Liver (tissue), 9 donors: Measurements from ENCODE around the gene CDHR5. TPM values are rescaled to one million over a fixed set of nuclear protein-coding genes. Genes with fewer than 3 reads are reported as not detected.

Experiments used
- DNase-seq: peaks from one replicate; pipeline ENCODE4 v3.0.0-alpha.2; 2017; ENCODE audit warnings: low spot score
- H3K27ac ChIP-seq, 2 donors: one replicate each; pipeline ENCODE4 v1.7.0; 2013; ENCODE audit warnings: inconsistent platforms in 2 of 2, low read length in 2 of 2, control low read depth in 1 of 2, low read depth in 1 of 2, mild to moderate bottlenecking in 1 of 2
- H3K27me3 ChIP-seq, 4 donors: one replicate each; pipeline versions ENCODE4 v1.6.1 to v1.7.0; 2013; ENCODE audit warnings: low read length in 3 of 4, inconsistent platforms in 1 of 4, mild to moderate bottlenecking in 1 of 4, moderate library complexity in 1 of 4; ENCODE audit not compliant: control insufficient read depth in 4 of 4, insufficient read depth in 4 of 4
- H3K36me3 ChIP-seq, 4 donors: one replicate each; pipeline versions ENCODE4 v1.6.1 to v1.7.0; 2013; ENCODE audit warnings: low read length in 3 of 4, mild to moderate bottlenecking in 3 of 4, low read depth in 1 of 4, moderate library complexity in 1 of 4; ENCODE audit not compliant: control insufficient read depth in 4 of 4, insufficient read depth in 3 of 4
- H3K4me1 ChIP-seq, 4 donors: one replicate each; pipeline versions ENCODE4 v1.6.1 to v1.7.0; 2013; ENCODE audit warnings: low read length in 3 of 4, mild to moderate bottlenecking in 3 of 4, moderate library complexity in 1 of 4; ENCODE audit not compliant: control insufficient read depth in 4 of 4, insufficient read depth in 4 of 4
- H3K4me3 ChIP-seq, 3 donors: one replicate each; pipeline versions ENCODE4 v1.6.1 to v1.7.0; 2013; ENCODE audit warnings: low read length in 3 of 3, control low read depth in 1 of 3, low read depth in 1 of 3, mild to moderate bottlenecking in 1 of 3
- H3K9ac ChIP-seq, 2 donors: one replicate each; pipeline ENCODE4 v1.7.0; 2013; ENCODE audit warnings: low read length in 2 of 2, mild to moderate bottlenecking in 2 of 2, moderate library complexity in 2 of 2, control low read depth in 1 of 2, low read depth in 1 of 2
- H3K9me3 ChIP-seq, 4 donors: one replicate each; pipeline versions ENCODE4 v1.6.1 to v1.7.0; 2013; ENCODE audit warnings: low read length in 3 of 4; ENCODE audit not compliant: control insufficient read depth in 4 of 4
- EGR1 ChIP-seq, 2 donors: IDR thresholded peaks; 2 replicates each; pipeline ENCODE4 v1.6.1; 2016 to 2018; ENCODE audit warnings: antibody characterized with exemption in 2 of 2, low read depth in 2 of 2
- FOXA1 ChIP-seq: IDR thresholded peaks from 2 replicates; pipeline ENCODE4 v1.6.1; 2016; ENCODE audit warnings: antibody characterized with exemption
- FOXA2 ChIP-seq: IDR thresholded peaks from 2 replicates; pipeline ENCODE4 v1.6.1; 2016; ENCODE audit warnings: antibody characterized with exemption
- GABPA ChIP-seq, 2 donors: IDR thresholded peaks in 1 of 2; conservative IDR thresholded peaks in 1 of 2; 2 replicates each; pipeline ENCODE4 v1.6.1; 2016; ENCODE audit warnings: antibody characterized with exemption in 2 of 2, mild to moderate bottlenecking in 1 of 2, moderate library complexity in 1 of 2
- HNF4A ChIP-seq, 2 donors: conservative IDR thresholded peaks; 2 replicates each; pipeline ENCODE4 v1.6.1; 2016; ENCODE audit warnings: antibody characterized with exemption in 2 of 2, mild to moderate bottlenecking in 2 of 2
- HNF4G ChIP-seq: IDR thresholded peaks from 2 replicates; pipeline ENCODE4 v1.6.1; 2016; ENCODE audit warnings: antibody characterized with exemption
- JUND ChIP-seq, 2 donors: IDR thresholded peaks; 2 replicates each; pipeline ENCODE4 v1.6.1; 2016; ENCODE audit warnings: antibody characterized with exemption in 2 of 2
- NR2F2 ChIP-seq: IDR thresholded peaks from 2 replicates; pipeline ENCODE4 v1.6.1; 2016; ENCODE audit warnings: antibody characterized with exemption
- RXRA ChIP-seq, 2 donors: IDR thresholded peaks; 2 replicates each; pipeline ENCODE4 v1.6.1; 2017 to 2018; ENCODE audit warnings: antibody characterized with exemption in 2 of 2, mild to moderate bottlenecking in 1 of 2
- SP1 ChIP-seq: IDR thresholded peaks from 2 replicates; pipeline ENCODE4 v1.6.1; 2018; ENCODE audit warnings: antibody characterized with exemption, mild to moderate bottlenecking
- TAF1 ChIP-seq: conservative IDR thresholded peaks from 2 replicates; pipeline ENCODE4 v1.6.1; 2016; ENCODE audit warnings: antibody characterized with exemption, mild to moderate bottlenecking
- YY1 ChIP-seq: IDR thresholded peaks from 2 replicates; pipeline ENCODE4 v1.6.1; 2016; ENCODE audit warnings: antibody characterized with exemption, mild to moderate bottlenecking
- WGBS: extraction: QIAGEN DNeasy Blood & Tissue Kit; methylation state at CpG from one replicate; pipeline ENCODE4 v1.1.7; 2013; 5-methylcytosine and 5-hydroxymethylcytosine counted together
- polyA plus RNA-seq, 2 donors: library from polyadenylated mRNA; stranded (reverse) in 1 of 2; unstranded in 1 of 2; fragments of 200-250 nt in 1 of 2; fragments of >200 nt in 1 of 2; fragmentation: Nextera tagmentation in 1 of 2; extraction: Ambion mirVana in 1 of 2; gene quantifications; one replicate each; pipeline versions ENCODE4 v1.2.1 to v1.2.3, GENCODE V29; 2013 to 2015
- total RNA-seq, 2 donors: library from RNA; depleted of rRNA; stranded (reverse); fragments of >200 nt; gene quantifications; one replicate each; pipeline ENCODE4 v1.2.3, GENCODE V29; 2014
- TF ChIP-seq, protein P1 (sequence below): IDR thresholded peaks from 2 replicates; pipeline ENCODE4 v1.6.1; 2016; ENCODE audit warnings: antibody characterized with exemption, mild to moderate bottlenecking
- TF ChIP-seq, protein P2 (sequence below): IDR thresholded peaks from 2 replicates; pipeline ENCODE4 v1.6.1; 2016; ENCODE audit warnings: antibody characterized with exemption
- TF ChIP-seq, protein P3 (sequence below): IDR thresholded peaks from 2 replicates; pipeline ENCODE4 v1.6.1; 2016; ENCODE audit warnings: antibody characterized with exemption
- TF ChIP-seq, protein P4 (sequence below): fragments of 150-350 bp; IDR thresholded peaks from 2 replicates; pipeline ENCODE4 v1.5.1; 2017; ENCODE audit warnings: improper control_type of control experiment, low read depth, low read length; ENCODE audit not compliant: missing input control
- TF ChIP-seq, protein P5 (sequence below): IDR thresholded peaks from 2 replicates; pipeline ENCODE4 v1.6.1; 2016; ENCODE audit warnings: antibody characterized with exemption
- donor health status: healthy.
- donor health status: healthy.
- donor health status: healthy.
- donor health status: healthy.
- donor health status: healthy.

Gene CDHR5
- total and polyA plus RNA-seq, 4 donors: 29.4 to 86.2 (median 57.2) TPM

DNA sequence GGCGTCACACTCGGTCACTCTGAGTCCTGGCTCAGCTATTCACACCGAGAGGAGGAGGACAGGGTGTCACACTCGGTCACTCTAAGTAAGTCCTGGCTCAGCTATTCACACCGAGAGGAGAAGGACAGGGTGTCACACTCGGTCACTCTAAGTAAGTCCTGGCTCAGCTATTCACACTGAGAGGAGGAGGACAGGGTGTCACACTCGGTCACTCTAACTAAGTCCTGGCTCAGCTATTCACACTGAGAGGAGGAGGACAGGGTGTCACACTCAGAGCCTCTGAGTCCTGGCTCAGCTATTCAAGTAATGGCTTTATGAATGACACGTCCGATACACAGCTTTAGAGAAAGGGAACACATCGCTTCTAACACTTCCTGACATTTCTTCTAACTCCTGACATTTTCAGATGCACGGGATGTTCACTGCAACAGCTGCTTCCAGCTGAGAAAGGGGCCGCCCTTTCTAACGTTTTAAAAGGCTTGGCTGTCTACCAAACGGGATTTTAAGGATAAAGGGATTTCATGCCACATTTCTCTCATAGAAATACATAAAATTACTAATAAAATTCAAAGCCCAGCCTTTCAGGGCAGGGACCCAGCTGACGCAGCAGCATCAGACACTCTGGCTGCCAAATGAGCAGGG, 40.4 kb upstream of the CDHR5 start:
- Histone ChIP-seq H3K4me3 (no peak overlapping the region), H3K9ac (no peak overlapping the region), H3K9me3 (no peaks in the 10 kb centered on the region), H3K27me3 (no peaks in the 10 kb centered on the region), H3K36me3 (peaks cover 0 to 15% (median 3%) of the 10 kb centered on the region in 4 donors), H3K4me1 (peaks cover 0 to 11% (median 4%) of the 10 kb centered on the region in 4 donors), H3K27ac (no peak overlapping the region)
- TF ChIP-seq SP1 (no peak), HNF4G (no peak), GABPA (IDR thresholded peaks at IDR 0.05 in 1 of 2, conservative IDR thresholded peaks at IDR 0.05 in 1 of 2) (no peak), NR2F2 (no peak), FOXA2 (no peak), FOXA1 (no peak), JUND (IDR thresholded peaks at IDR 0.05) (no peak), HNF4A (conservative IDR thresholded peaks at IDR 0.05) (no peak), RXRA (IDR thresholded peaks at IDR 0.05) (no peak)
- TF ChIP-seq, protein P1, sequence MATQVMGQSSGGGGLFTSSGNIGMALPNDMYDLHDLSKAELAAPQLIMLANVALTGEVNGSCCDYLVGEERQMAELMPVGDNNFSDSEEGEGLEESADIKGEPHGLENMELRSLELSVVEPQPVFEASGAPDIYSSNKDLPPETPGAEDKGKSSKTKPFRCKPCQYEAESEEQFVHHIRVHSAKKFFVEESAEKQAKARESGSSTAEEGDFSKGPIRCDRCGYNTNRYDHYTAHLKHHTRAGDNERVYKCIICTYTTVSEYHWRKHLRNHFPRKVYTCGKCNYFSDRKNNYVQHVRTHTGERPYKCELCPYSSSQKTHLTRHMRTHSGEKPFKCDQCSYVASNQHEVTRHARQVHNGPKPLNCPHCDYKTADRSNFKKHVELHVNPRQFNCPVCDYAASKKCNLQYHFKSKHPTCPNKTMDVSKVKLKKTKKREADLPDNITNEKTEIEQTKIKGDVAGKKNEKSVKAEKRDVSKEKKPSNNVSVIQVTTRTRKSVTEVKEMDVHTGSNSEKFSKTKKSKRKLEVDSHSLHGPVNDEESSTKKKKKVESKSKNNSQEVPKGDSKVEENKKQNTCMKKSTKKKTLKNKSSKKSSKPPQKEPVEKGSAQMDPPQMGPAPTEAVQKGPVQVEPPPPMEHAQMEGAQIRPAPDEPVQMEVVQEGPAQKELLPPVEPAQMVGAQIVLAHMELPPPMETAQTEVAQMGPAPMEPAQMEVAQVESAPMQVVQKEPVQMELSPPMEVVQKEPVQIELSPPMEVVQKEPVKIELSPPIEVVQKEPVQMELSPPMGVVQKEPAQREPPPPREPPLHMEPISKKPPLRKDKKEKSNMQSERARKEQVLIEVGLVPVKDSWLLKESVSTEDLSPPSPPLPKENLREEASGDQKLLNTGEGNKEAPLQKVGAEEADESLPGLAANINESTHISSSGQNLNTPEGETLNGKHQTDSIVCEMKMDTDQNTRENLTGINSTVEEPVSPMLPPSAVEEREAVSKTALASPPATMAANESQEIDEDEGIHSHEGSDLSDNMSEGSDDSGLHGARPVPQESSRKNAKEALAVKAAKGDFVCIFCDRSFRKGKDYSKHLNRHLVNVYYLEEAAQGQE: no peak
- TF ChIP-seq, protein P2, sequence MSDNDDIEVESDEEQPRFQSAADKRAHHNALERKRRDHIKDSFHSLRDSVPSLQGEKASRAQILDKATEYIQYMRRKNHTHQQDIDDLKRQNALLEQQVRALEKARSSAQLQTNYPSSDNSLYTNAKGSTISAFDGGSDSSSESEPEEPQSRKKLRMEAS: no peak
- TF ChIP-seq, protein P3, sequence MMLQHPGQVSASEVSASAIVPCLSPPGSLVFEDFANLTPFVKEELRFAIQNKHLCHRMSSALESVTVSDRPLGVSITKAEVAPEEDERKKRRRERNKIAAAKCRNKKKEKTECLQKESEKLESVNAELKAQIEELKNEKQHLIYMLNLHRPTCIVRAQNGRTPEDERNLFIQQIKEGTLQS: no peak
- DNase-seq: no peak
- 90% methylated on average over 15 of the region's 15 CpGs for WGBS

DNA sequence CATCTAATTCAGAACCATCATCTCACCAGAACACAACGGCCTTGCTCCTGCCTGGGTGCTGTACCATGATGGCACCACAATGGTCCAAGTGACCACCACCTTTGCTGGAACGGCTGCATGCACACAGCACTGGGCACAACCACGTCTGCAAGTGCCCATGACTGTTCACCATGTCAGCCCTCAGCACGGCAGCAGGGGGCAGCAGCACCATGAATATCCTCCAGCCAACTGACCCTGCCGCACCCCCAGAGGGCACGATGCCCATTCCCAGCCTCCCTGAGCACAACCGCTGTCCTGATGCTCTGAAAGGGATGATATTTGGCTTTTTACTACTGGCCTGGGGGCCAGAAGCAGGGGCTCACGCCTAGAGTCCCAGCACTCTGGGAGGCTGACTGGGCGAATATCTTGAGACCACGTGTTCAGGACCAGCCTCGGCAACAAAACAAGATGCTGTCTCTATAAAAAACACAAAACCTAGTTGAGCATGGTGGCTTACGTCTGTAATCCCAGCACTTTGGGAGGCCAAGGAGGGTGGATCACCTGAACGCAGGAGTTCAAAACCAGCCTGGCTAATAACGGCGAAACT, 38.0 kb upstream of the CDHR5 start:
- peaks cover 3 to 27% (median 20%) of the 10 kb centered on the region in 4 donors for H3K4me1 ChIP-seq
- H3K4me3 ChIP-seq: no peak overlapping the region
- 54% methylated on average over 15 of the region's 15 CpGs for WGBS
- H3K27ac ChIP-seq: no peak overlapping the region
- peak; percentile 74 for DNase-seq
- H3K27me3 ChIP-seq: no peaks in the 10 kb centered on the region
- no peak overlapping the region for H3K9ac ChIP-seq
- peaks cover 0 to 18% (median 3%) of the 10 kb centered on the region in 4 donors for H3K36me3 ChIP-seq
- H3K9me3 ChIP-seq: no peaks in the 10 kb centered on the region
- TF ChIP-seq HNF4G: no peak
- TF ChIP-seq RXRA (IDR thresholded peaks at IDR 0.05): peak; percentile 26 to 68
- TF ChIP-seq, protein P3: no peak
- TF ChIP-seq, protein P4, sequence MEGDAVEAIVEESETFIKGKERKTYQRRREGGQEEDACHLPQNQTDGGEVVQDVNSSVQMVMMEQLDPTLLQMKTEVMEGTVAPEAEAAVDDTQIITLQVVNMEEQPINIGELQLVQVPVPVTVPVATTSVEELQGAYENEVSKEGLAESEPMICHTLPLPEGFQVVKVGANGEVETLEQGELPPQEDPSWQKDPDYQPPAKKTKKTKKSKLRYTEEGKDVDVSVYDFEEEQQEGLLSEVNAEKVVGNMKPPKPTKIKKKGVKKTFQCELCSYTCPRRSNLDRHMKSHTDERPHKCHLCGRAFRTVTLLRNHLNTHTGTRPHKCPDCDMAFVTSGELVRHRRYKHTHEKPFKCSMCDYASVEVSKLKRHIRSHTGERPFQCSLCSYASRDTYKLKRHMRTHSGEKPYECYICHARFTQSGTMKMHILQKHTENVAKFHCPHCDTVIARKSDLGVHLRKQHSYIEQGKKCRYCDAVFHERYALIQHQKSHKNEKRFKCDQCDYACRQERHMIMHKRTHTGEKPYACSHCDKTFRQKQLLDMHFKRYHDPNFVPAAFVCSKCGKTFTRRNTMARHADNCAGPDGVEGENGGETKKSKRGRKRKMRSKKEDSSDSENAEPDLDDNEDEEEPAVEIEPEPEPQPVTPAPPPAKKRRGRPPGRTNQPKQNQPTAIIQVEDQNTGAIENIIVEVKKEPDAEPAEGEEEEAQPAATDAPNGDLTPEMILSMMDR: peak; percentile 82
- TF ChIP-seq HNF4A (conservative IDR thresholded peaks at IDR 0.05): peak; percentile 27 to 42
- no peak for TF ChIP-seq FOXA2
- TF ChIP-seq NR2F2: peak; percentile 75
- TF ChIP-seq SP1: no peak
- no peak for TF ChIP-seq TAF1
- TF ChIP-seq JUND (IDR thresholded peaks at IDR 0.05): no peak
- TF ChIP-seq GABPA (IDR thresholded peaks at IDR 0.05 in 1 of 2, conservative IDR thresholded peaks at IDR 0.05 in 1 of 2): no peak
- TF ChIP-seq YY1: no peak
- TF ChIP-seq, protein P2: no peak
- no peak for TF ChIP-seq EGR1 (IDR thresholded peaks at IDR 0.05; ENCODE audit: low read depth in 2 of 2)
- no peak for TF ChIP-seq FOXA1
- TF ChIP-seq, protein P1: no peak
- TF ChIP-seq, protein P5, sequence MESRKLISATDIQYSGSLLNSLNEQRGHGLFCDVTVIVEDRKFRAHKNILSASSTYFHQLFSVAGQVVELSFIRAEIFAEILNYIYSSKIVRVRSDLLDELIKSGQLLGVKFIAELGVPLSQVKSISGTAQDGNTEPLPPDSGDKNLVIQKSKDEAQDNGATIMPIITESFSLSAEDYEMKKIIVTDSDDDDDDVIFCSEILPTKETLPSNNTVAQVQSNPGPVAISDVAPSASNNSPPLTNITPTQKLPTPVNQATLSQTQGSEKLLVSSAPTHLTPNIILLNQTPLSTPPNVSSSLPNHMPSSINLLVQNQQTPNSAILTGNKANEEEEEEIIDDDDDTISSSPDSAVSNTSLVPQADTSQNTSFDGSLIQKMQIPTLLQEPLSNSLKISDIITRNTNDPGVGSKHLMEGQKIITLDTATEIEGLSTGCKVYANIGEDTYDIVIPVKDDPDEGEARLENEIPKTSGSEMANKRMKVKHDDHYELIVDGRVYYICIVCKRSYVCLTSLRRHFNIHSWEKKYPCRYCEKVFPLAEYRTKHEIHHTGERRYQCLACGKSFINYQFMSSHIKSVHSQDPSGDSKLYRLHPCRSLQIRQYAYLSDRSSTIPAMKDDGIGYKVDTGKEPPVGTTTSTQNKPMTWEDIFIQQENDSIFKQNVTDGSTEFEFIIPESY: no peak
